Omental fat pad (tissue), 4 donors: Measurements from ENCODE around the gene PRKAR1B. TPM values are rescaled to one million over a fixed set of nuclear protein-coding genes. Genes with fewer than 3 reads are reported as not detected.
A peak's percentile ranks its signal among the peaks of the same experiment; 100 is the strongest.

Experiments used
- ATAC-seq: fragments of 150-250 bp; one replicate; pipeline ENCODE4 v1.9.1; 2016; ENCODE audit warnings: mild to moderate bottlenecking, moderate library complexity; ENCODE audit not compliant: low FRiP score
- DNase-seq: peaks from one replicate; pipeline ENCODE4 v3.0.0-alpha.2; 2019; ENCODE audit warnings: low spot score
- CTCF ChIP-seq, 3 donors: fragments of 450-650 bp; IDR thresholded peaks; one replicate each; pipeline ENCODE4 v1.5.1; 2016 to 2017; ENCODE audit warnings: antibody characterized with exemption in 3 of 3, mild to moderate bottlenecking in 3 of 3, moderate library complexity in 2 of 3
- total RNA-seq, 4 donors: library from RNA; depleted of rRNA; stranded (reverse); fragments of >200 nt; gene quantifications; one replicate each; pipeline ENCODE4 v1.1.0, GENCODE V29; 2016

PRKAR1B gene
- total RNA-seq, 4 donors from 2014 or later: 9.0 to 11.4 (median 10.3) TPM

GRCh38 chr7:539731-540411 lies 187.2 kb downstream of the PRKAR1B start:
- ATAC-seq: no peak
- DNase-seq: no peak
- TF ChIP-seq CTCF (IDR thresholded peaks at IDR 0.05): no peak

- ATAC-seq: no peak
- TF ChIP-seq CTCF (IDR thresholded peaks at IDR 0.05): no peak
- no peak for DNase-seq
Observed at GRCh38 chr7:538764-539685, 188.1 kb downstream of the PRKAR1B start.

- no peak for TF ChIP-seq CTCF (IDR thresholded peaks at IDR 0.05)
- DNase-seq (no peak), ATAC-seq (peak; percentile 58)
Observed at GRCh38 chr7:537911-538634, 189.0 kb downstream of the PRKAR1B start.

- TF ChIP-seq CTCF (IDR thresholded peaks at IDR 0.05): no peak
- no peak for ATAC-seq
- DNase-seq: no peak
Observed at GRCh38 chr7:536231-536630, 190.8 kb downstream of the PRKAR1B start.

GRCh38 chr7:534959-535358 lies 192.1 kb downstream of the PRKAR1B start:
- ATAC-seq (no peak), DNase-seq (no peak)
- TF ChIP-seq CTCF (IDR thresholded peaks at IDR 0.05): no peak

- no peak for TF ChIP-seq CTCF (IDR thresholded peaks at IDR 0.05)
- no peak for DNase-seq
- no peak for ATAC-seq
Observed at GRCh38 chr7:534075-534474, 193.0 kb downstream of the PRKAR1B start.
